Fibroblast of mammary gland (primary cell): ENCODE measurements around the gene MOBP.

Experiments used
- DNase-seq: peaks from one replicate; pipeline ENCODE4 v3.0.0-alpha.2; 2010; ENCODE audit warnings: low read depth
- H3K4me3 ChIP-seq: 2 replicates; pipeline ENCODE4 v1.5.1; 2011; ENCODE audit warnings: low read depth, mild to moderate bottlenecking, low read length, moderate library complexity; ENCODE audit not compliant: control insufficient read depth
- TF ChIP-seq, protein P1 (sequence below): conservative IDR thresholded peaks from 2 replicates; pipeline ENCODE4 v1.5.1; 2011; ENCODE audit warnings: low read depth, low read length, inconsistent platforms; ENCODE audit not compliant: control insufficient read depth, insufficient read depth

The MOBP gene

GRCh38 chr3:39515681-39516441 is 48.4 kb downstream of the MOBP start:
- no peak overlapping the region for H3K4me3 ChIP-seq
- TF ChIP-seq, protein P1, sequence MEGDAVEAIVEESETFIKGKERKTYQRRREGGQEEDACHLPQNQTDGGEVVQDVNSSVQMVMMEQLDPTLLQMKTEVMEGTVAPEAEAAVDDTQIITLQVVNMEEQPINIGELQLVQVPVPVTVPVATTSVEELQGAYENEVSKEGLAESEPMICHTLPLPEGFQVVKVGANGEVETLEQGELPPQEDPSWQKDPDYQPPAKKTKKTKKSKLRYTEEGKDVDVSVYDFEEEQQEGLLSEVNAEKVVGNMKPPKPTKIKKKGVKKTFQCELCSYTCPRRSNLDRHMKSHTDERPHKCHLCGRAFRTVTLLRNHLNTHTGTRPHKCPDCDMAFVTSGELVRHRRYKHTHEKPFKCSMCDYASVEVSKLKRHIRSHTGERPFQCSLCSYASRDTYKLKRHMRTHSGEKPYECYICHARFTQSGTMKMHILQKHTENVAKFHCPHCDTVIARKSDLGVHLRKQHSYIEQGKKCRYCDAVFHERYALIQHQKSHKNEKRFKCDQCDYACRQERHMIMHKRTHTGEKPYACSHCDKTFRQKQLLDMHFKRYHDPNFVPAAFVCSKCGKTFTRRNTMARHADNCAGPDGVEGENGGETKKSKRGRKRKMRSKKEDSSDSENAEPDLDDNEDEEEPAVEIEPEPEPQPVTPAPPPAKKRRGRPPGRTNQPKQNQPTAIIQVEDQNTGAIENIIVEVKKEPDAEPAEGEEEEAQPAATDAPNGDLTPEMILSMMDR, result no peak
- DNase-seq, result no peak

DNA sequence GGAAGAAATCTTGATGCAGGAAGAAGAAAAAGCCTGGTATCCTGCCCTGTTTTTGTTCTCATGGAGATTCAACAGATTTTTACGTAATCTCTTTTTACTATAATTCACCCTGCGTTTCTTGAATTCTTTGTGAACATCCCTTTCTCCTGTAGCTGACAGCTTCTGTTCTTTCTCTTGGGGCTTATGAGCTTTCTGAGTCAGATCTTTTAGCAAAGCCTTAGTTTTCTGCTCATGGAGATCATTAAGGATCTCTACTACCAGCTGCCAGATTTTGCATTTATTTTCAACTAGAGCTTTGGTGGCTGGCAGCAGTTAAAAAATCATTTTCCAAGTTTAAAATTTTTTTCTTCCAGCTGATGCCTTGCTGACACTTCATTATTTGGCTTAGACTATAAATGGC is 51.6 kb downstream of the MOBP start:
- TF ChIP-seq, protein P1, result no peak
- DNase-seq, result no peak
- H3K4me3 ChIP-seq, result no peak overlapping the region

DNA sequence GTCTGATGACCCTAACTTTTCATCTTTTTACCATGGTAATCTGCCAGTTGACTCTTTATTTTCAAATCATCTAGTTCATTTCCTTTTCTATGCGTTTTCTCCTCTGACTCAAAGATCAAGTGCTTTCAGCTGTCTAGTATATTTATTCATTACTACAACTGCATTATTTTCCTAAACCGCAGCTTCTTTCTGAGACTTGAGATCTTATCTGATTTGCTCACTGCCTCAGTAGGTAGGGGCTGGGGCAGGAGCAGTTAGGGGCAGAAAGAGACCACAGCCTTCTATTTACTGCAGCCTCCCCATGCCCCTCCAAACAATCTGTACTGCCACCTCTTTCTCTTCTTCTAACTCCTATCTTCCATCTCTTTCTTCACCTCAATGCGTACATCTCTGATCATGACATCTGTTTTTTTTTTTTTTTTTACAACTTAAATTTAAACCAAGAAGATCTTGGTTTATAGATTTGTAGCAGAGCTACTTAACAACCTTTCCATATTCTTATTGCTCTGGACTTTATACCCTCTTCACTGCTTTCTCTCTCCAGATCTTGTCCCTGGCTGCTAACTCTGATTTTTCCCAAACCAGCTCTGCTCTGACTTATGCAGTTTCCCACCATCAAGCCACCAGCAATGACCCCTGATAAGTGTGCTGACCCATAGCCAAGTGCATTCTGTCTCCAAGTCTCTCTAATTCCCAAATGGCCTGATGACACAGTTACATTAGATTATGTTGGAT is 52.2 kb downstream of the MOBP start:
- H3K4me3 ChIP-seq, result no peak overlapping the region
- TF ChIP-seq, protein P1, result no peak
- DNase-seq, result no peak

- TF ChIP-seq, protein P1, result no peak
- no peak overlapping the region for H3K4me3 ChIP-seq
Observed at GRCh38 chr3:39521456-39521855, 54.0 kb downstream of the MOBP start.

DNA sequence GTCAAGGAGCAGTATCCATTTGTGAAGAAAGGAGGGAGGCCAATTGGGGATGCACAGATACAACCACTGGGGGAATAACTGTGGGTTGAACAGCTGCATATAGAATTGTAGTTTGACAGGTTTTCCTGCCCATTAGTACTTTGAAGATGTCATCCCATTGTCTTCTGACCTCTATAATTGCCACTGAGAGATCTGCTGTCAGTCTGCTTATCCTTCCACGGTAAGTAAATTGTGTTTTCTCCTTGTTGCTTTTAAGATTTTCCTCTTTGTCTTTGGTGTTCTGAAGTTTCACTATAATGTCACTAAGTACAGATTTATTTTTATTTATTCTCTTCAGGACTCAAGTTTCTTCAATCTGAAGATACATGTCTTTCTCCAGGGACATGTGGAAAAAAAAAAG is 56.6 kb downstream of the MOBP start:
- no peak for DNase-seq
- no peak overlapping the region for H3K4me3 ChIP-seq
- TF ChIP-seq, protein P1, result no peak

More at GRCh38 chr3:39521456-39521855, 54.0 kb downstream of the MOBP start:
- no peak for DNase-seq

DNA sequence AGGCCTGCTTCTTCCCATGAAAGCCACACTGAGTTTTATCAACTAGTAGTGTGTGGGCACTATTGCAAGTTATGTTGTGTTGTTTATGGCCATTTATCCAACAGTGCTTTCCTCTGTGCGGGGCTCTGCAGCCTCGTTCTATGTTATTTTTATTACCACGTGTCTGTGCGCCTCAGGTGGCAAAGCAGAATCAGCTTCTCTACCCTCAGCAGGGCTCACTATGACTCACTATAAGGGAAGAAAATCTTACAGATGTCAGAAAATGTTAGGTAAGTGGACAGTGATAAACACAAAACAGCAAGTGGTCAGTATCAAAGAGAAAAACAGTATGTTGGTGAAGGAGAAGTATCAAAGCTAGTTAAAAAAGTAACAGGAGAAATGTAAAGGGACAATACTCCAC is 61.4 kb downstream of the MOBP start:
- no peak for DNase-seq
- H3K4me3 ChIP-seq, result no peak overlapping the region
- TF ChIP-seq, protein P1, result no peak
